K562 (cell line): Measurements from ENCODE around the gene EPB41L4B. TPM values are rescaled to one million over a fixed set of nuclear protein-coding genes. Genes with fewer than 3 reads are reported as not detected.
A peak's percentile ranks its signal among the peaks of the same experiment; 100 is the strongest.

Source experiments
- CREM ChIP-seq: IDR thresholded peaks from 2 replicates; pipeline ENCODE4 v1.6.1; 2014; ENCODE audit warnings: antibody characterized with exemption, low read depth
- DLX4 ChIP-seq: fragments of 250-450 bp; sonication (Bioruptor Pico); IDR thresholded peaks from 2 replicates; pipeline ENCODE4 v1.6.1; 2021; ENCODE audit warnings: mild to moderate bottlenecking
- FOXA3 ChIP-seq, 2 experiments: fragments of 450-650 bp in 1 of 2; sonication (generic) in 1 of 2; formaldehyde crosslinking; IDR thresholded peaks in 1 of 2; conservative IDR thresholded peaks in 1 of 2; 2 replicates each; pipeline versions ENCODE4 v1.4.0 to v1.8.0; 2020 to 2022; ENCODE audit warnings: mild to moderate bottlenecking in 2 of 2, missing genetic modification reagents in 1 of 2
- GABPA ChIP-seq: fragments of 200-800 bp; sonication (Bioruptor generic); conservative IDR thresholded peaks from 2 replicates; pipeline ENCODE4 v1.6.1; 2016; ENCODE audit warnings: low read depth, missing genetic modification characterization, missing compliant biosample characterization
- HDGF ChIP-seq: fragments of 450-650 bp; IDR thresholded peaks from 2 replicates; pipeline ENCODE4 v1.6.1; 2016
- KLF13 ChIP-seq: fragments of 450-650 bp; IDR thresholded peaks from 2 replicates; pipeline ENCODE4 v1.6.1; 2016; ENCODE audit warnings: missing genetic modification characterization, low read depth, mild to moderate bottlenecking, missing compliant biosample characterization, moderate library complexity, borderline replicate concordance
- NFE2L1 ChIP-seq: fragments of 450-650 bp; IDR thresholded peaks from 2 replicates; pipeline ENCODE4 v1.6.1; 2016; ENCODE audit warnings: missing genetic modification characterization, low read depth, mild to moderate bottlenecking, missing compliant biosample characterization, moderate library complexity, borderline replicate concordance
- PCBP1 ChIP-seq: fragments of 200-400 bp; formaldehyde crosslinking; IDR thresholded peaks from 2 replicates; pipeline ENCODE4 v1.6.1; 2018; ENCODE audit warnings: mild to moderate bottlenecking, low read depth, low read length; ENCODE audit not compliant: poor library complexity, severe bottlenecking
- PHB ChIP-seq: fragments of 250-450 bp; sonication (Bioruptor Pico); IDR thresholded peaks from 2 replicates; pipeline ENCODE4 v1.5.0; 2021
- RAD51 ChIP-seq: fragments of 450-650 bp; IDR thresholded peaks from 2 replicates; pipeline ENCODE4 v1.7.1; 2016; ENCODE audit warnings: low read depth, mild to moderate bottlenecking, borderline replicate concordance
- RFX7 ChIP-seq: fragments of 250-450 bp; sonication (Bioruptor Pico); IDR thresholded peaks from 2 replicates; pipeline ENCODE4 v1.5.1; 2021; ENCODE audit warnings: mild to moderate bottlenecking
- TAF1 ChIP-seq: IDR thresholded peaks from 2 replicates; pipeline ENCODE4 v1.6.1; 2011; ENCODE audit warnings: mild to moderate bottlenecking, low read length, moderate library complexity; ENCODE audit not compliant: insufficient read depth, control insufficient read depth, severe bottlenecking; ENCODE audit errors: extremely low read depth
- THRAP3 ChIP-seq: fragments of 450-650 bp; IDR thresholded peaks from 2 replicates; pipeline ENCODE4 v1.6.1; 2016; ENCODE audit warnings: mild to moderate bottlenecking, inconsistent platforms, borderline replicate concordance
- ZNF253 ChIP-seq: fragments of 250-450 bp; sonication (Bioruptor Pico); conservative IDR thresholded peaks from 2 replicates; pipeline ENCODE4 v1.6.1; 2021; ENCODE audit warnings: mild to moderate bottlenecking
- ZNF696 ChIP-seq: fragments of 250-450 bp; sonication (Bioruptor Pico); conservative IDR thresholded peaks from 2 replicates; pipeline ENCODE4 v1.4.0; 2020; ENCODE audit warnings: mild to moderate bottlenecking, moderate library complexity
- polyA plus RNA-seq, 8 experiments: library from polyadenylated mRNA; depleted of rRNA in 4 of 8; stranded (reverse) in 5 of 8; unstranded in 3 of 8; fragments of >200 nt; fragmentation: Nextera tagmentation in 2 of 8; fragmentation: Illumina TruSeq in 1 of 8; extraction: Ambion mirVana in 2 of 8; extraction: Trizol in 1 of 8; gene quantifications; 2 replicates each; pipeline versions ENCODE4 v1.2.1 to v1.2.3, GENCODE V29; 2011 to 2014; ENCODE audit warnings: inconsistent platforms in 1 of 8, missing spikeins in 1 of 8
- total RNA-seq, 7 experiments: library from RNA; depleted of rRNA in 6 of 7; stranded (reverse); fragments of >200 nt in 6 of 7; fragmentation: Illumina TruSeq in 2 of 7; extraction: Trizol in 2 of 7; gene quantifications; 2 replicates each; pipeline versions ENCODE4 v1.2.1 to v1.2.3, GENCODE V29; 2011 to 2021; ENCODE audit warnings: low replicate concordance in 1 of 7
- TF ChIP-seq, protein P1 (sequence below): fragments of 200-600 bp; sonication (generic); IDR thresholded peaks from one replicate; pipeline ENCODE4 v1.6.1; 2012; ENCODE audit warnings: mild to moderate bottlenecking, low read depth, low read length, inconsistent platforms

Gene EPB41L4B
- total and polyA plus RNA-seq, 9 of the 15 experiments (the other 6 are each of a cell fraction or from before 2014, with no cell fraction given), result 0.09 to 0.38 (median 0.21) TPM

DNA sequence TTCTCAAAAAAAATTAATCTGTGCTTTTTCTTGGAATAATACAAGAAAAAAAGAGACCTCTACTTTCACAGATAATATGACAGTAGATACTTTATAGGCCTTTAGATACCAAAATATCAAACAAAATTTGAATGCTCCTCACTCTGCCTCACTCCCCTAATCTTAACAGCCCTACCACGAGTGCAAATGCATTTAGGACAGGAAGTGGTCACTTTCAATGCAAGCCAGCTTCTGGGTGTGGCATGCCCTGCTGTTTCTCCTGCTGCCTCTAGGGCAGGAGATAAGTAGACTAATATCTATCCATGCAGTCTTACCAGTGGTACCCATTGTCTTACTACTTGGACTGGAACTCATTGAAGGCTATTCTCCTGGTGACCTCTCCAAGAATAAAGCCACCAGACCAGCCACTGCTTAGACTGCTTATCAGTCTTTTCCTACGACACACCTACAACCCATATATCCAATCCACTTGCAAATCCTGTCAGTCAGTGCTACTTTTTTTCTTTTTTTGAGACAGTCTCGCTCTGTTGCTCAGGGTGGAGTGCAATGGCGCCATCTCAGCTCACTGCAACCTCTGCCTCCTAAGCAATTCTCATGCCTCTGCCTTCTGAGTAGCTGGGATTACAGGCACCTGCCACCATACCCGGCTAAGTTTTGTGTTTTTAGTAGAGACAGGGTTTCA lies 176.8 kb downstream of the EPB41L4B start (continued):
- TF ChIP-seq TAF1, result peak; percentile 35
- TF ChIP-seq FOXA3 (CRISPR knock-in tag; conservative IDR thresholded peaks at IDR 0.05 in 1 of 2, IDR thresholded peaks at IDR 0.05 in 1 of 2), result no peak
- TF ChIP-seq RAD51, result no peak
- TF ChIP-seq THRAP3, result no peak
- TF ChIP-seq RFX7 (CRISPR knock-in tag), result no peak
- no peak for TF ChIP-seq ZNF696
- TF ChIP-seq, protein P1, sequence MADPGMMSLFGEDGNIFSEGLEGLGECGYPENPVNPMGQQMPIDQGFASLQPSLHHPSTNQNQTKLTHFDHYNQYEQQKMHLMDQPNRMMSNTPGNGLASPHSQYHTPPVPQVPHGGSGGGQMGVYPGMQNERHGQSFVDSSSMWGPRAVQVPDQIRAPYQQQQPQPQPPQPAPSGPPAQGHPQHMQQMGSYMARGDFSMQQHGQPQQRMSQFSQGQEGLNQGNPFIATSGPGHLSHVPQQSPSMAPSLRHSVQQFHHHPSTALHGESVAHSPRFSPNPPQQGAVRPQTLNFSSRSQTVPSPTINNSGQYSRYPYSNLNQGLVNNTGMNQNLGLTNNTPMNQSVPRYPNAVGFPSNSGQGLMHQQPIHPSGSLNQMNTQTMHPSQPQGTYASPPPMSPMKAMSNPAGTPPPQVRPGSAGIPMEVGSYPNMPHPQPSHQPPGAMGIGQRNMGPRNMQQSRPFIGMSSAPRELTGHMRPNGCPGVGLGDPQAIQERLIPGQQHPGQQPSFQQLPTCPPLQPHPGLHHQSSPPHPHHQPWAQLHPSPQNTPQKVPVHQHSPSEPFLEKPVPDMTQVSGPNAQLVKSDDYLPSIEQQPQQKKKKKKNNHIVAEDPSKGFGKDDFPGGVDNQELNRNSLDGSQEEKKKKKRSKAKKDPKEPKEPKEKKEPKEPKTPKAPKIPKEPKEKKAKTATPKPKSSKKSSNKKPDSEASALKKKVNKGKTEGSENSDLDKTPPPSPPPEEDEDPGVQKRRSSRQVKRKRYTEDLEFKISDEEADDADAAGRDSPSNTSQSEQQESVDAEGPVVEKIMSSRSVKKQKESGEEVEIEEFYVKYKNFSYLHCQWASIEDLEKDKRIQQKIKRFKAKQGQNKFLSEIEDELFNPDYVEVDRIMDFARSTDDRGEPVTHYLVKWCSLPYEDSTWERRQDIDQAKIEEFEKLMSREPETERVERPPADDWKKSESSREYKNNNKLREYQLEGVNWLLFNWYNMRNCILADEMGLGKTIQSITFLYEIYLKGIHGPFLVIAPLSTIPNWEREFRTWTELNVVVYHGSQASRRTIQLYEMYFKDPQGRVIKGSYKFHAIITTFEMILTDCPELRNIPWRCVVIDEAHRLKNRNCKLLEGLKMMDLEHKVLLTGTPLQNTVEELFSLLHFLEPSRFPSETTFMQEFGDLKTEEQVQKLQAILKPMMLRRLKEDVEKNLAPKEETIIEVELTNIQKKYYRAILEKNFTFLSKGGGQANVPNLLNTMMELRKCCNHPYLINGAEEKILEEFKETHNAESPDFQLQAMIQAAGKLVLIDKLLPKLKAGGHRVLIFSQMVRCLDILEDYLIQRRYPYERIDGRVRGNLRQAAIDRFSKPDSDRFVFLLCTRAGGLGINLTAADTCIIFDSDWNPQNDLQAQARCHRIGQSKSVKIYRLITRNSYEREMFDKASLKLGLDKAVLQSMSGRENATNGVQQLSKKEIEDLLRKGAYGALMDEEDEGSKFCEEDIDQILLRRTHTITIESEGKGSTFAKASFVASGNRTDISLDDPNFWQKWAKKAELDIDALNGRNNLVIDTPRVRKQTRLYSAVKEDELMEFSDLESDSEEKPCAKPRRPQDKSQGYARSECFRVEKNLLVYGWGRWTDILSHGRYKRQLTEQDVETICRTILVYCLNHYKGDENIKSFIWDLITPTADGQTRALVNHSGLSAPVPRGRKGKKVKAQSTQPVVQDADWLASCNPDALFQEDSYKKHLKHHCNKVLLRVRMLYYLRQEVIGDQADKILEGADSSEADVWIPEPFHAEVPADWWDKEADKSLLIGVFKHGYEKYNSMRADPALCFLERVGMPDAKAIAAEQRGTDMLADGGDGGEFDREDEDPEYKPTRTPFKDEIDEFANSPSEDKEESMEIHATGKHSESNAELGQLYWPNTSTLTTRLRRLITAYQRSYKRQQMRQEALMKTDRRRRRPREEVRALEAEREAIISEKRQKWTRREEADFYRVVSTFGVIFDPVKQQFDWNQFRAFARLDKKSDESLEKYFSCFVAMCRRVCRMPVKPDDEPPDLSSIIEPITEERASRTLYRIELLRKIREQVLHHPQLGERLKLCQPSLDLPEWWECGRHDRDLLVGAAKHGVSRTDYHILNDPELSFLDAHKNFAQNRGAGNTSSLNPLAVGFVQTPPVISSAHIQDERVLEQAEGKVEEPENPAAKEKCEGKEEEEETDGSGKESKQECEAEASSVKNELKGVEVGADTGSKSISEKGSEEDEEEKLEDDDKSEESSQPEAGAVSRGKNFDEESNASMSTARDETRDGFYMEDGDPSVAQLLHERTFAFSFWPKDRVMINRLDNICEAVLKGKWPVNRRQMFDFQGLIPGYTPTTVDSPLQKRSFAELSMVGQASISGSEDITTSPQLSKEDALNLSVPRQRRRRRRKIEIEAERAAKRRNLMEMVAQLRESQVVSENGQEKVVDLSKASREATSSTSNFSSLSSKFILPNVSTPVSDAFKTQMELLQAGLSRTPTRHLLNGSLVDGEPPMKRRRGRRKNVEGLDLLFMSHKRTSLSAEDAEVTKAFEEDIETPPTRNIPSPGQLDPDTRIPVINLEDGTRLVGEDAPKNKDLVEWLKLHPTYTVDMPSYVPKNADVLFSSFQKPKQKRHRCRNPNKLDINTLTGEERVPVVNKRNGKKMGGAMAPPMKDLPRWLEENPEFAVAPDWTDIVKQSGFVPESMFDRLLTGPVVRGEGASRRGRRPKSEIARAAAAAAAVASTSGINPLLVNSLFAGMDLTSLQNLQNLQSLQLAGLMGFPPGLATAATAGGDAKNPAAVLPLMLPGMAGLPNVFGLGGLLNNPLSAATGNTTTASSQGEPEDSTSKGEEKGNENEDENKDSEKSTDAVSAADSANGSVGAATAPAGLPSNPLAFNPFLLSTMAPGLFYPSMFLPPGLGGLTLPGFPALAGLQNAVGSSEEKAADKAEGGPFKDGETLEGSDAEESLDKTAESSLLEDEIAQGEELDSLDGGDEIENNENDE, result no peak
- TF ChIP-seq DLX4 (CRISPR knock-in tag), result no peak
- no peak for TF ChIP-seq PCBP1
- TF ChIP-seq ZNF253 (CRISPR knock-in tag), result no peak
- no peak for TF ChIP-seq KLF13 (tag)
- TF ChIP-seq GABPA (tag), result peak; percentile 80
- TF ChIP-seq CREM, result peak; percentile 54; the same call in 1 of the 2 replicates
- TF ChIP-seq HDGF, result no peak
- no peak for TF ChIP-seq PHB (CRISPR knock-in tag)
- no peak for TF ChIP-seq NFE2L1
